HG03196 (cell line): ENCODE measurements around the gene LMAN2L.
"Not testable (repeated sequence)": the region's sequence is repeated elsewhere in the genome, so short reads cannot be mapped to it uniquely, and the experiment has no call there.

Source experiments
- ATAC-seq: cut with Tn5 transposase; IDR thresholded peaks from one replicate; pipeline ENCODE4 v1.9.1; 2021; ENCODE audit not compliant: unreplicated experiment

The LMAN2L gene

DNA sequence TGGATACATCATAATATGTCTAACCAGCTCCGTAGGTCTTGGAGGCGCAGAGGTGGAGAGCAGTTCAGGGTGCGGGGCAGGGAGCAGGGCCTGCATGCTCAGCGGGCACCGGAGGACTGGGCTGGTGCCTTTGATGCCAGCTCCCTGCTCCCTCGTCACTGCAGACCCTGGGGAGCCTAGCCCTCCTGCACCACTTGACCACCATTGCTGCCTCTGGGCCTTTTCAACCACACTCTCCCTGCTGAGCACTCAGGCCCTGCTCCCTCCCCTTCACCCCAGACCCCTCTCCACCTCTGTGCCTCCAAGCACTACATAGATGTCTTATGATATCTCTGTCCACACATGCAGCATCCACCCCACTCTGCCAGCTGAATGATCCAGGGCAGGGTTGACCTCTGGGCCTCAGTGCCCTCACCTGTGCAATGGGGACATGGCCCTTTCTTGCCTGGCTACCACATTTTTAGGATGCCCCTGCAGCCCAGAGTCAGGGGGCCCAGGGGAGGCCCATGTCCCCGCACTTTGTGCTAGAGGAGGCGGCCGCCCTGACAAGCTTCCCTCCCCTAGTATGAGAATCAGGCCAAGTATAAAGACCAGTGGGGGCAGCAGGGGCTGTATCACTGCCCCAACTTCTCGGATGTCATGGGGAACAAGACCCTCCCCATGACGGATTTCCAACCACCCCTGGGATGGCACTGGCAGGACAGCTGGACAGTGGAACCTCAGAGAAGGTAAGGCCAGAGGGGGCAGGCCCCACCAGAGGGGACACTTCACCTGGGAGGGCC, 51.0 kb downstream of the LMAN2L start:
- no peak for ATAC-seq

DNA sequence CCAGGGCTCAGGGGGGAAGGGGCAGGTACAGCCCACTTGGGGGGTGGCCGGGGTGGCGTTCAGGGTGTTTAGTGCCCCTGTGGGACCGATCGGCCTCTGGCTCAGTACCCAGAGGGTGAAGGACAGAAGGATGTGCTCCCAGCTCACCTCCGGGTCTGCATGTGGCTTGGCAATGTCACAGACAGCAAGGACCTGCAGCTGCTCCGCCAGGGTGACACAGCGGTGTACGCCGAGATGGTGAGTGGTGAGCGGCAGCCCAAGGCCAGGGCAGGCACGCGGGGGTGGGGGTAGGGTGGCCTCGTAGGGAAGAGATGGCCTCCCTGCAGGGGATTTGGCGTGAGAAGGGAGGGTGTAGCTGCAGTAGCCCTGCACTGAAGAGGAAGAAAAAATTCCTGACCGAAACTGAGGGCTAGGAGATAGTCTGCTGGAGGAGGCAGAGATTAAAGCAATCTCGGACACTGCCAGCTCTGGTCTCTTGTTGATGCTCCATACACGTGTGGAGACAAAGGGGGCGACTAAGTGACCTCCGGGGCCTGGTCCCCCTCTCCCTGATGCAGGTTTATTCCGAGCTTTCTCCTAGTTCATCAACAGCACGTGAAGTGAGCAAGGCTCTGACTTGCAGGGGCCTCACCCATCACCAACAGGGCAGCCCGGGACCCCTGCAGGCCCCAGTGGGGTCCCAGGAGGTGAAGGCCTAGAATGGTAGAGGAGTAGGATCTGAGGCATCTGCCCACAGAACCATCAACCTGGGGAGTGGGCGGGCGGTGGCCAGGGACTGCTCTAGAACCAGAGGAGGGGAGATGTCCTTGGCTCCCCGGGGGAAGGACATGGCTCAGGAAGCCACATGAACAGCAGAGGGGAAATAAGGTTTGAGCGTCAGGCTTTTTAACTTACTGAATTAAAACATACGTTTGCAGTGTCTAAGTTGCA, 51.9 kb downstream of the LMAN2L start:
- no peak for ATAC-seq

DNA sequence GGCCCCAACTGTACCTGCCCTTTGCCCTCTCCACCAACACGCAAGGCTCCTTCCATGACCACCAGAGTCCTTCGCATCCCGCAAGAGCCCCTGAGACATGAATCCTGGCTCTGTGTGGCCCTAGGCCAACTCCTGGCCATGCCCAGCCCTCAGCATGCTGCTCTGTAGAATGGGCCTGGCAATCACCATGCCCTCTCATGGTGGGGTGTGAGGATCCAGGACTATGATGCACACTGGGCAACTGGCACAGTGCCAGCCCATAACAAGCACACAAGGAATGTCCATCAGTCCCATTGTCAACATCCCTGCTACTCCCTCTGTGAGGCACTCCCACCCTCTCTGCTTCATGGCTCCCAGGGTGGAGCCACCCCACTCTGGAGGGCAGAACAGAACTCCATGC, 52.6 kb downstream of the LMAN2L start:
- ATAC-seq, result no peak

DNA sequence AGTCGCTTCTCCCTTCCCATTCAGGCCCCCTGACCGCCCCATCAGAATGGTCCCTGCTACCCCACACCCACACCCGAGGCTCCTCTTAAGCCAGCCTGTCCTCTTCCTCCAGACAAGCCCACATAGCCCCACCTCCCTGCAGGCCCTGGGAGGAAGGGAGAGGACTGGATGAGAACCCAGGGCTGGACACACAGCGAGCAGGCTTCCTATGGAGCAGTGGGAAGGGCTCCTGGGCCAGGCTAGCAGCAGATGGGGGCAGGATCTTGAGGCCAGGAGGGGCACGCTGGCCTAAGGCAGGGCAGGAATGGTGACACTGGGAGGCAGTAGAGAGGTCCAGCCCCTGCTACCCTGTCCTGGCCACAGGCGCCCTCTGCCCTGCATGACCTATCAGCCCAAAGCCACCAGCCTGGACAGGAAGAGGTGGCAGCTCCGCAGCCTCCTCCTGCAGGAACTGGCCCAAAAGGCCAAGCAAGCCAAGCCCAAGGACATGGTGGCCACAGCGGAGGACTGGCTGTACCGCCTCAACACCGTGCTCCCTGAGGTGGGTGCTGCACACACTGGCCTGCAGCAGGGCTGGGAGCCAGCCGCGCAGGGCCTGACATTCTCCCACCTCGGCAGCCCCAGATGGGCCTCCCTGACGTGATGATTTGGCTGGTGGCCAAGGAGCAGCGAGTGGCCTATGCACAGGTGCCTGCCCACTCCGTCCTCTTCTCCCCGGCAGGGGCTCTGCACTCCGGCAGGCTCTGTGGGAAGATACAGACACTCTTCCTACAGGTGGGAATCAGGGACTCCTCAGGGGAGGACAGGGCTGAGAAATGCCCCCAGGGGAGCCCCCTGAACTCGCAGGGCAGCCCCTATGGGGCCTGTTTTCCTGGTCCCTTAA, 54.0 kb downstream of the LMAN2L start:
- ATAC-seq, result no peak

DNA sequence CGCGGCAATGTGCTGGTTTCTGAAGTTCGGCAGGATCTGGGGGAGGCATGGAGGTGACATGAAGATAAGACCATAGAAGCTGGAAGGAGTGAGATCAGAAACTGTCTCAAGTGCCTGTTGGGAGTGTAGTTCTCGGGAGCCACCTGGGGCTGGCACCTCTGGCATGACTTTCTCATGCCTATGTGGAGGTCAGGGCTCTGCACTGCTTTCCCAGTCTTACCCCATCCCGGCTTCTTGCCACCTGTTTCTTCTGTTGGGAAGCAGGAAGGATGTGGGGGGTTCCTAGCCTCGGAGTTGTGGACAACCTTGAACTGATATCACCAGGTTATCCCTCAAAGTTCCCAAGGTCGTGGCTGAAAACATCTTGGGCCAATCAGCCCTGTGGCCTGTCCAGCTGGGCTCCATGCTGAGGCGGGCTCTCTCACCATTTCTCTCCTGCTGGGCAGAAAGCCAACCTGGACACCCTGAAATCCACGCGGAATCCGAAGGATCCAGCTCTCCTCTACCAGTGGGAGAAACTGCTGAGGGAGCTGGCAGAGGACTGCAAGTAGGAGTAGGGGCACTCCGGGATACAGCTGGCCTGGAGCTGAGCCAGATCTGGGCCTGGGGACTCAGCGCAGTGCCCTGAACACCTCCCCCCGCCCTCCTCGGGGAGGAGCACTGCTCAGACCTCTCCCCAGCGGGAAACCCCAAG, 54.8 kb downstream of the LMAN2L start:
- no peak for ATAC-seq

DNA sequence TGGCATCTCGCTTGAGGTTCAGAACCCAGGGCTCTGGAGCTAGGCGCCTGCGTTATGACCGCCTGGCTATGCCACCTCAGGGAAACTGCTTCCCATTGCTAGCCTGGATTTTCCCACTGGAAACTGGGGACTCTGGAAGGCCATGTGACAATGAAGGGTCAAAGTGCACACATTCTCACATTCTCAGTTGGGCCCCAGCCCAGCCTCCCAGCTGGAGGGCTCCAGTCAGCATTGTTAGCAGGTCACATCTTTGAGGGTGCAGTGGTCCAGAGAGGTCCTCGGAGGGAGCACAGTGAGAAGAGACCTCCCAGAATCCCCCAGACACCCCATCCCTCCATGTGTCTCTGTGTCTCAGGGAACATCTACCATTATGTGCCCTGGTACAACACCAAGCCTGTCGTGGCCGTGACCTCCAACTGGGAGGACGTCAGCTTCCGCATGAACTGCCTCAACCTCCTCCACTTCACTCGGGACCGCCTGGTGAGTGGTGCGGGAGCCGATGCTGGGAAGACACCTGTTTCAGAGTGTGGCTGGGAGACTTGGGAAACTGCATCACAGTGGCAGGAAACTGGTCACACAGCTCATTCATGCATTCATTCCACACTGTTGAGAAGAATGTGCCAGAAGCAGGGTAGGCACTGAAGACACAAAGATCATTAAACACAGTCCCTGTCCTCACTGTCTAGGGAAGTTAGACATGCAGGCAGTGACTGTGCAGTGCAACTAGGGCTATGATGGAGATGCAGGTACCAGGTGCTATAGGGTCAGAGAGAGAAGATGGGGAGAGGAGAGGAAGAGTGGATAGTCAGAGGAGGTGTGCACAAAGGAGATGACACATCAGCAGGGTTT, 55.7 kb downstream of the LMAN2L start:
- no peak for ATAC-seq

DNA sequence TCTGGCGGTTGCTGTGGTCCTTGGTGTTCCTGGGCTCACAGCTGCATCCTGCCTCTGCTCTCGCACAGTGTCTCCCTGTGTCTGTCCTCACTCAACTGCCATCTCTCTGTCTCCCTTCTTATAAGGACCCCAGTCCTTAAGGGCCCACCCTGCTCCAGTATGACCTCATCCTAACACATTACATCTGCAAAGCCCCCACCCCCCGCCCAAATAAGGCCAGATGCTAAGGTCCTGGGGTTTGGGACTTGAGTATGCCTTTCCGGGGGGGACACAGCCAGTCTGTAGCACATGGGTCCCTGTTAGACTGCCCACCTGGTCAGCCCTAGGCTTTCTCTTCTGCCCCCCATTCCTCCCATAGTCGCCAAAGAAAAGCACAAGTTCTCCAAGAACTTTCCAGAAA, 56.6 kb downstream of the LMAN2L start:
- no peak for ATAC-seq

DNA sequence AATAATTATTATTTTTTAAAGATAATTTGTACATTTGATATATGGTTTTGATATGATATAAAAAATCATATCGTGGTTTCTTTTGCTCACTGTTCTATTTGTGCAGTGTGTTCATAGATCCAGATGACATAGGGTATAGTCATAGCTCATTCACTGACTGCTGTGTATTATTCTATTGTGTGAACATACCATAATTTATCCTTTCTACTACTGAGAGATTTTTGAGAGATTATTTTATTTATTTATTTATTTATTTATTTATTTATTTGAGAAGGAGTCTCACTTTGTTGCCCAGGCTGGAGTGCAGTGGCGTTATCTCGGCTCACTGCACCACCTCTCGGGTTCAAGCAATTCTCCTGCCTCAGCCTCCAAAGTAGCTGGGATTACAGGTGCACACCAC, 58.3 kb downstream of the LMAN2L start:
- ATAC-seq, result no peak

DNA sequence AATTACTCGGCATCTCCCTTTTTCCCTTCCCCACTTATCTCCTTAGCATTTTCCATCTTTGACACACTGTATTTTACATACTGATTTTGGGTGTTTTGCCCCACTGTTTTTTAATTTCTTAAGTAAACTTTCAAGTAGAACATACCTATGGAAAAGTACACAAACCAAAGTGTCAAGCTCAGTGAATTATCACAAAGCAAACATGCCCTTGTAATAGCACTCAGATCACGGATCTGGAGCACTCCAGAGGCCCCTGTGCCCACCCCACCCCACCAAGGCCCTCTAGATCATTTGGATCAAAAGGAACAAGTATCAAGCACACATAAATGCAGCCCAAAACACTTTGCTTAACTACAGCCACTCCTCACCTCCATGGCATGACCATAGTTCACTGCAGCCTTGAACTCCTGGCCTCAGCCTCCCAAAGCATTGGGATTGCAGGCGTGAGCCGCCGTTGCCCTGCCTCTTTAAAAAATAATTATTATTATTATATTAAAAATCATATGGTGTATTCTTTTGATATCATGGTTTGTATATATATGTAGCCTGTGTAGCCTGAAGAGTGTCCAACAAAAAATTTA, 59.2 kb downstream of the LMAN2L start:
- no peak for ATAC-seq

DNA sequence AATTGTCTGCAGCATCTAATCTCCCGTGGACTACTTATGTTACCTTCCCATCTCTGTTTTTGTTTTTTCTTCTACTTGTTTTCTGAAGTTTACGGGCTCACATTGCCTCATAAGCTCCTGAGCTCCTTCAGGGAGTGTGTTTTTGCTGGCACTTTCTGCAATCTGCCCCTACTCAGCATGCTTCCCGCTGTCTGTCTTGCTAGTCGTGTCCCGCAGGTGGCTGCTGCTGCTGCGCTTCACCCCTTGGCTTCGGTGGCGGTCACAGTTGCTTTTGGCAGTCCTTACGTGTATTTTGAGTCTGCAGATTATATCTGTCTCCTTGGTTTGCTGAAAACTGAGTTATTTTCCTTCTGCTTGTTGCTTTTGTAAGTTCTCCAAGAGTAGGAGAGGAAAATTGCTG, 60.0 kb downstream of the LMAN2L start:
- no peak for ATAC-seq

DNA sequence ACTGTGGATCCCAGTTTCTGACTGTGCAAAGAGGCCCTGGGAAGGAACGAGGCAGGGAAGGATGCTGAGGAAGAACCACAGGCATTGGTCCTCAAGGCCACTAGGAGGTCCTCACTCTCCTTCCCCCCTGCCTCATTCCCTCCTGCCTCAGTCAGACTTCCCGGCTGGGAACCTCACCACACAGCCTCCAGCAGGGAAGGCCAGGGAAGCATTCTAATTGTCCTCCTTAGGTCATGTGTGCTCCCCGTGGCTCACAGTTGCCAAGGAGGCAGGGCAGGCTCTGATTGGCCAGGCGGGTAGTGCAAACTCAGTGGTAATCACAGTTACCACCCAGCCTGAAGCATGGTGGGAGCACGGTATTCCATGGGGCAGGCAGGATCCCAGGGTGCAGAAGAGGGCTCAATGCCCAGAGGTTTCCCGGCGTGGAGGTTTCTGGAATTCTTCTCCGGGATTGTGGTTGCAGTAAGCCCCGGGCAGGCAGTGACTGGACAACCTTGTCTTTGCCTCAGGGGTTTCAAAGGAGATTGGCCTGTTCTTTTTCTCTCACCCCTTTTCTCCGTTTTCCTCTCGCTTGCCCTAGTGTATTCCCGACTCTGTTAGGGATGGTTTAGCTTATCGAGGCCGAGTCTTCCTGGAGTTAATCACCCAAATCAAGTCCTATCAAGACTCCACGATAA, 70.2 kb downstream of the LMAN2L start:
- no peak for ATAC-seq

DNA sequence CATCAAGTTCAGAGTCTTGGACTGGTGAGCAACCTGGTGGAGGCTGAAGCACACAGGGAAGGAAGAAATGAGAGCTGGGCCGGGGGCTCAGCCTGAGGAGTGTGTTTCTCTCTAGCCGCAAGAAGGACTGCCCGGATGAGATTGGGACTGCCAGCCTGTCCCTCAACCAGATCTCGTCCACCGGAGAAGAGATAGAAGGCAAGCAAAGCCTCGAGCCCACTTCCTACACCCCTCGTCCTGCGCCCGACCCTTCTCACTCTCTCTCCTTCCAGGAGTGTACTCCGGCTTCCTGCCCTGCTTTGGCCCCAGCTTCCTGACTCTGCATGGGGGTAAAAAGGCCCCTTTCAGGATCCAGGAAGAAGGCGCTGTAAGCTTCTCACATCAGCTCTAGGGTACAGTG, 71.1 kb downstream of the LMAN2L start:
- ATAC-seq, result no peak

DNA sequence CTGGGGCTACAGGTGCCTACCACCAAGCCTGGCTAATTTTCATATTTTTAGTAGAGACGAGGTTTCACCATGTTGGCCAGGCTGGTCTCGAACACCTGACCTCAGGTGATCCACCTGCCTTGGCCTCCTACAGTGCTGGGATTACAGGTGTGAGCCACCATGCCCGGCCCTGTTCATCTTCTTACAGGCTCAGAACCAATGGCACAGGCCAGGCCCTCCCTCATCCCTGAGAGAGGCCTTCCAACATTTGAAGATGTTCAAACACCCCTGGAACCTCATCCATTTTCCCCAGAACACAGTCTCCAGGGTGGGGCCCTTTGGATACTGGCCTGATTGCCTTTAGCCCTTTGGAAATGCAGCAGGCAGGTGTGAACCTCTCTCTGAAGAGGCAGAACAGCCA, 74.1 kb downstream of the LMAN2L start:
- ATAC-seq, result not testable (repeated sequence)

DNA sequence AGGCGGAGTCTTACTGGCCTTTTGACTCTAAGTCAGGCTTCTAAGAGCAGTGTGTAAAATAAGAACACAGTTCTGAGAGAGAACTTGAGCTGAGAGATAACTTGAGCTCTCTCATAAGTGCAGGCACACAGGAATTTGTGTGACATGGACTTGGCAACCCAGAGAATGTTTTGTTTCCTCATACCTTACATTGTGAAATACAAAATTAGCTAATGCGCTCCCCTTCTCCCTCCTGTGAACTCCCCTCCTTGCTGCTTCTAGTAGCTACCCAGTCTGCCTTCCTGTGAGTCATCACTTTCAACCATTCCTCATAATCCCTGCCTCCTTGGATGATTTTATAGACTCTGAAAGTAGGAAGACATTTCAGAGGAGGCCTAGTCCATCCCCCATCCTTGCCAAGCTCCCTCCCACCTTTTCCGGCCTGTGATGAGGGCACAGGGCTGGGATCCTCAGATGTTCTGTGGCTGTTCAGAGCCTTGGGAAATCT, 74.7 kb downstream of the LMAN2L start:
- no peak for ATAC-seq

DNA sequence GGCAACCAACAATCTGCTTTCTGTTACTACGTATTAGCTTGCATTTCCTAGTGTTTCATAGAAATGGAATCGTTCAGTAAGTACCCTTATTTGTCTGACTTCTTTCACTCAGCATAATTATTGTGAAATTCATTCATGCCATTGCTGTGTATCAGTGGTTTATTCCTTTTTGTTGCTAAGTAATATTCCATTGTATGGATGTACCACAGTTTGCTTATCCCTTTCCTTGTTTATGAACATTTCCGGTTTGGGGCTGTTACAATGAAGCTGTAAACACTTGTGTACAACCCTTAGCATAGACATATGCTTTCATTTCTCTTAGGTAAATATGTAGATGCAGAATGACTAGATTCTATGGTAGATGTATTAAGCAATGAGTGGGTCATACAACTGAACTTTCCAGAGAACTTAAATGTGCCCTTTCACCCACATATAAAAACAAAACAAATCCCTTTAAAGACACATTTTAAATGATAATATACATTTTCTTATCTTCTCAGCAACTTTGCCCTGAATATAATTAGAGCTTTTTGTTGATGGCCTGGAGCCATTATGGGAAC, 75.4 kb downstream of the LMAN2L start:
- no peak for ATAC-seq

DNA sequence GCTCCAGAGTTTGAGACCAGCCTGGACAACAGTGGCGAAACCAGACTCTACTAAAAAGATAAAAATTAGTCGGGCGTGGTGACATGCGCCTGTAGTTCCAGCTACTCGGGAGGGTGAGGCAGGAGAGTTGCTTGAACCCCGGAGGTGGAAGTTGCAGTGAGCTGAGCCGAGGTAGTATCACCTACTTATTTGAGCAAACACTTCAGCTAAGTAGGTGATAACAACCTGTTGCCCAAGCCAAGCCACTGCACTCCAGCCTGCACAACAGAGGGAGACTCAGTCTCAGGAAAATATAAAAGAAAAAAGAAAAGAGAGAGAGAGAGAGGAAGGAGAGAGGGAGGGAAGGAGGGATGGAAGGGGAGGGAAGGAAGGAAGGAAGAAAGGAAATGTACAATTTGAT, 76.0 kb downstream of the LMAN2L start:
- ATAC-seq, result no peak

DNA sequence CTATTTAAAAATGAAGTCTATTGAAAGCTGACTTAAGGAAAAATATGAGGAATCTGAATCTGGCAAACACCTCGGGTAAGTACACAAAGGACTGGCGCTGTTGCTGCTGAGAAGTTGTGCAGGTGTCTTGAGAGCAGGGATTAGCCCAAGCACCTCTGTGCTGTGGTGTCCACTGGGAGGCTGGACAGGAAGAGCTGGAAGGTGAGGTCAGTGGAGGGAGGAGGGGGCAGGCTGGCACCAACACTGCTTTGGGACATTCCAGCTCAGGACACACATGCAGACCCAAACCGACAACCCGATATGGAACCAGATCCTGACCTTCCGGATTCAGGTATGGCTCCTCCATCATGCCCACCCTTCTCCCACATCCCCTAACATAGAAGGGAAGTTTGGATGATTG, 76.7 kb downstream of the LMAN2L start:
- no peak for ATAC-seq

DNA sequence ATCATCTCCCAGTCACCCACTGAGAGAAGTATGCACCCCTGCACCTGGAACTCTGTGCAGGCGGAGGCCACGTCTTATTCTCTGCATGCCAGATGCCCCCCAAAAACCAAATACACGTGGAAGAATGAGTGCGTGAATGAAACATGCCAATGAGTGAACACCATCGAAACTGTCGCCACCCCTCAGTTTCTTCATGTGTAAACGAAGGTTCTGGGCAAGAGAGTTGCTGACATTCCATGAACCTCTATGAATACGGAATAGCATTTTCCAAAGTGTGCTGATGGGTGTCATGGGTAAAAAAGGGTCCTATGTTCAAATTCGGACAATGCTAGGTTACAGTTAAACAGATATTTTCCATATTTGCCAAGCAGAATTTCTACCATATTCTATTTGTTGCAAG, 77.5 kb downstream of the LMAN2L start:
- no peak for ATAC-seq
